G401 (cell line): ENCODE results near the gene TMBIM6. TPM values are rescaled to one million over a fixed set of nuclear protein-coding genes. Genes with fewer than 3 reads are reported as not detected.
"Not testable (repeated sequence)": the region's sequence is repeated elsewhere in the genome, so short reads cannot be mapped to it uniquely, and the experiment has no call there.

Experiments used
- DNase-seq: peaks from one replicate; pipeline ENCODE4 v3.0.0-alpha.2; 2015; ENCODE audit warnings: low spot score
- in situ Hi-C: cut with HindIII; loops from 2 replicates; pipeline ENCODE4 v1.10.0; 2016; ENCODE audit warnings: low sequenced_read_pairs, mixed read lengths
- total RNA-seq: library from RNA; depleted of rRNA; stranded (reverse); fragments of >200 nt; shearing (Covaris generic); gene quantifications from 2 replicates; pipeline ENCODE4 v1.2.3, GENCODE V29; 2014

The TMBIM6 gene
- total RNA-seq, 1 experiment from 2014 or later = 267 TPM

DNA sequence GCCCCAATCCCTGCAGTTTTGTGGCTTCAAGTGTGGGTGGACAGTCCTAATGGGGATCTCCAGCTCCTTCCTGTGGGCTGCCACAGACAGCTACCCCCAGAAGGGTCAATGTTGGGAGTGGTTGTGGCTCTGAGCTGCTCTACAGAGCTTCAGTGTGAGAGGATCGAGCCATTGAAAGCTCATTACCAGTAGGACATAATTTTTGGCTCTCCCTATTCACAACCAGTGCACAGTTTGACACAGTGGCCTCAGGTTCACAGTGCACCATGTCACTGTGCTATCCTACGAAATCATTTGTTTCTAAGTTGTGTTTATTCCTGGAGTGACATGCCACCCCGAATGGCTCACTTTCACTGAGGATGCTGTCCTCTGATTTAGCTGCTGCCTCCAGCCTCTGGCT, 22.8 kb downstream of the TMBIM6 start:
- in situ Hi-C loops = no loop called here
- DNase-seq = no peak

DNA sequence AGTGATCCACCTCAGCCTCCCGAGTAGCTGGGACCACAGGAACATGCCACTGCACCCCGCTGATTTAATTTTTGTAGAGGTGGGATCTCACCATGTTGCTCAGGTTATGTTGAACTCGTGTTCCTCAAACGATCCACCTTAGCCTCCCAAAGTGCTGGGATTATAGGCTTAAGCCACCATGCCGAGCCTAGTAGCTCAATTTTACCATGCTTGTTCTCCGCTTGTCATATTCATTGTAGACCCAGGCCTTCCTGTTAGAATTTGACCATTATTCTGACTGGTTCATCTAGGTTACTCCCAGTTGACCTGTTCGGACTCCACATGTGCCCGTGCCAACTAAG, 24.7 kb downstream of the TMBIM6 start:
- in situ Hi-C loops = no loop called here
- no peak for DNase-seq

DNA sequence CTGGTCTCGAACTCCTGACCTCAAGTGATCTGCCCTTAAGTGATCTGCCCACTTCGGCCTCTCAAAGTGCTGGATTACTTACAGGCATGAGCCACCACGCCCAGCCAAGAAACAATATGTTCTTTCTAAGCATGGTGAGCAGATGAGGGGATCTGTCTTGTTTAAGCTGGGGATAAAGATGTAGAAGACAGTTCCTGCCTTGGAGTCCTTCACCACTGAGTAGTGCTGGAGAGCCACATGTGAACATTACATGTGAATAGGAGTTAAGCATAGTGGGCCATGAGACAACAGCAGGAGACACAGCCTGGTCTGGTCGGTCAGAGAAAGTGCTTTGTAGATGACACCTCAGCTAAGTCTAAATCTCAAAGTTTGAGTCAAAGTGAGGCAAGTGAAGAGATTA, 26.0 kb downstream of the TMBIM6 start:
- in situ Hi-C loops = no loop called here
- no peak for DNase-seq

DNA sequence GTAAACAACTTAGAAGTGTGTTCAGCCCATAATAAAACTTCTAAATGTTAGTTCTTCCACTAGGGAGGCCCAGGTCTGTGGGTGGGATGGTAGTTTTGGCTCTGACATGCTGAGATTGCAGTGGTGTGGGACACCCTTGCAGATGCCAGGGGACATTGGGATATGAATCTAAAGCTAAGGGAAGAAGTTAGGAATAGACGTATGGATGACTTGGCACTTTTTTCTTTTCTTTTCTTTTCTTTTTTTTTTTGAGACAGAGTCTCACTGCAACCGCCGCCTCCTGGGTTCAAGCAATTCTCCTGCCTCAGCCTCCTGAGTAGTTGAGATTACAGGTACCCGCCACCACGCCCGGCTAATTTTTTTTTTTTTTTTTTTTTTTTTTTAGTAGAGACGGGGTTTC, 31.7 kb downstream of the TMBIM6 start:
- DNase-seq, in situ Hi-C loops: not testable (repeated sequence)

DNA sequence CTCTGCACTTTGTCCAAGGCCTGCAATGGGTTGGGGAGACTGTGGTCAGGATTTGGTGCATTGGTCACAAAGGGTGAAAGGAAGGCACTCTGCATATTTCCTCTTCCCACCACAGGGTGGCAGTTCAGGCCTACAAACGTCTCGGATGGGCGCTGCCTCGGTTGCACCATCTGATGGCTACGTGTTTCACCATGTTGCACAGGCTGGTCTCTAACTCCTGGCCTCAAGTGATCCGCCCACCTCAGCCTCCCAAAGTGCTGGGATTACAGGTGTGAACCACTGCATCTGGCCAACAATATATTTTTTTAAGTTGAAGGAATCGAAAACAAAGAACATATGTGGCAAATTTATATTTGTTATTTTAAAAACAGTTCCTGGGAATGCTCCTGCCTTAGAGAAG, 35.1 kb downstream of the TMBIM6 start:
- peak; percentile 61 for DNase-seq
- in situ Hi-C loops = no loop called here

DNA sequence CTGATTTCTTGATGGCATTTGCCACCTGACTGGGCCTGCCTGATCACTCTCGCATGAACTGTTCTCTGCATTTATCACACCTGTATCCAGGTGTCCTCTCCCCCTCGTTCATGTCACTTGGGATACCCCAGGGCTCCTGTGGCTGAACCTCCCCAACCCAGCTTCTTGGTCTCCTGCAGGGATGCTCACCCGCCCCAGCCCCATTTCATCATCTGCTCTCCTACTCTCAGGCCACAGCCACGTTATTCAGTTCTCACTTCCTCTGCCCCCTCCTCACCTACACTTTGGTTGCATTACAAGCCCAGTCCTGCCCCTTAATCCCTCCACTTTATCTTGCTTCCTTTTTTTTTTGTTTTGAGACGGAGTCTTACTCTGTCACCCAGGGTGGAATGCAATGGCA, 35.5 kb downstream of the TMBIM6 start:
- in situ Hi-C loops = no loop called here

DNA sequence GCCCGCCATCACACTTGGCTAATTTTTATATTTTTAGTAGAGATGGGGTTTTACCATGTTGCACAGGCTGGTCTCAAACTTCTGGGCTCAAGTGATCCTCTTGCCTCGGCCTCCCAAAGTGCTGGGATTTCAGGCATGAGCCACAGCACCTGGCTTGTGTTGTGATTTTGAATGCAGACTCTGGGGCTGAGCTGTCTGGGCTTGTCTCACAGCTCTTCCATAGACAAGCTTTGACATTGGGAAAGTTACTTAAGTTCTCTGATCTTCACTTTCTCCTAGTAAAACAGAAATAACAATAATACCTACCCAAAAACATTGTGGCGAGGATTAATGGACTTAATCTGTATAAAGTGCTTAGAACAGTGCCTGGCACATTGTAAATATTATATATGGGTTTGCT, 36.0 kb downstream of the TMBIM6 start:
- no peak for DNase-seq
- in situ Hi-C loops = no loop called here

More for the DNA sequence above, 35.5 kb downstream of the TMBIM6 start:
- no peak for DNase-seq

DNA sequence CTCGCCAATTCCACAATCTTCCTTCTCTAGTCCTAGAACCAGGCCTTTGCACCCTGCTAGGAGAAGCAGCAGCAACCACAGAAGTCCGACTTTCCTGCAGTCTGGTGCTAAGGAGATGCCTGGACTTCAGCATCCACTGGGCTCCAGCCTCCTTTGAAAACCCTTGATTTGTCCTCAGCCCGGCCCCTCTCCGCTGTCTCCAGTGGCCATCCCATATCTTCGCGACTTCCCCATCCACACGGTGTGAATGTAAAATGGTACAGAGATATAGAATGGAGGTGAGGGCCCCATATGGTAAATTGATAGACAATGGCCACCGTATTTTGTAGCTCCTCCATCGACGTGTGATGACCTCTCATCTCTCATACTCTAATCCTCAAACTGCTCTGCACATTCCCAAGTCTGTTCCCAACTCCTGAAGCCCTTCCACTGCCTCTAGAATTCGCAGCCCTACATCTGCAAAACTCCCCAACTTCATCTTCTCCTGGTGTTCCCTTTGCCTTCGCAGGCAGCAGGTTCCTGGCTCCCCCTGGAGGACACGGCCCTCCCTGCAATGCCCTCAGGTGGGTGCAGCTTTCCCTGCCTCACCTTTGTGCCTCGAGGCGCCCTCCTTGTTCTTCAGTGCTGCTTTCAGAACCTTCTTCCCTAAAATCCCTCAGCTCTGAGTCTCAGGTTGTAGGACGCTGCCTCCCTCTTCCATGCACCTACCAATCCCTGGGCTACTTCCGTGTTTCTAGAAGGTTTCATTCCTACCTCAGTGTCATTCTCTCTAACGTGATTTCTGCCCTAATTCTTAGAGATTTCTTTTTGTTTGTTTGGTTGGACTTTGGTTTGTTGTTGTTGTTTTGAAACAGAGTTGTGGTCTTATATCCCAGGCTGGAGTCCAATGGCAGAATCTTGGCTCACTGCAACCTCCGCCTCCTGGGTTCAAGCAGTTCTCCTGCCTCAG, 36.7 kb downstream of the TMBIM6 start:
- peak; percentile 34 for DNase-seq
- in situ Hi-C loops = no loop called here

DNA sequence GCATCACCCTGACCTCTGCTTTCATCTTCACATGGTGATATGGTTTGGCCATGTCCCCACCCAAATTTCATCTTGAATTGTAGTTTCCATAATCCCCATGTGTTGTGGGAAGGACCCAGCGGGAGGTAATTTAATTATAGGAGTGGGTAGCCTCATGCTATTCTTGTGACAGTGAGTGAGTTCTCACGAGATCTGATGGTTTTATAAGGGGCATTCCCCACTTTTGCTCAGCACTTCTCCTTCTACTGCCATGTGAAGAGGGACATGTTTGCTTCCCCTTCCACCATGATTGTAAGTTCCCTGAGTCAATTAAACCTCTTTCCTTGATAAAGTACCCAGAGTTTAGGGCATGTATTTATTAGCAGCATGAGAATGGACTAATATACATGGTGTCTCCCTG, 38.2 kb downstream of the TMBIM6 start:
- in situ Hi-C loops = no loop called here
- DNase-seq = no peak

DNA sequence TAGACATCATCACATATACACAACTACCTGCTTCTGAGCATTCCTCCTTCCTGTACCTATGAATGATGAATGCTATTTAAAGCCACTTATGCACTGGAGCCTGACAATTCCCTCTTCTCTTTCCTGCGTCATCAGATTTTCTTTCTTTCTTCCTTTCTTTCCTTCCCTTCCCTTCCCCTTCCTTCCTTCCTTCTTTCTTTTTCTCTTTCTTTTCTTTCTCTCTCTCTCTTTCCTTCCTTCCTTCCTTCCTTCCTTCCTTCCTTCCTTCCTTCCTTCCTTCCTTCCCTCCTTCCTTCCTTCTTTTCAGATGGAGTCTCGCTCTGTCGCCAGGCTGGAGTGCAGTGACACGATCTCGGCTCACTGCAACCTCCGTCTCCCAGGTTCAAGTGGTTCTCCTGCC, 39.6 kb downstream of the TMBIM6 start:
- in situ Hi-C loops, DNase-seq: not testable (repeated sequence)

DNA sequence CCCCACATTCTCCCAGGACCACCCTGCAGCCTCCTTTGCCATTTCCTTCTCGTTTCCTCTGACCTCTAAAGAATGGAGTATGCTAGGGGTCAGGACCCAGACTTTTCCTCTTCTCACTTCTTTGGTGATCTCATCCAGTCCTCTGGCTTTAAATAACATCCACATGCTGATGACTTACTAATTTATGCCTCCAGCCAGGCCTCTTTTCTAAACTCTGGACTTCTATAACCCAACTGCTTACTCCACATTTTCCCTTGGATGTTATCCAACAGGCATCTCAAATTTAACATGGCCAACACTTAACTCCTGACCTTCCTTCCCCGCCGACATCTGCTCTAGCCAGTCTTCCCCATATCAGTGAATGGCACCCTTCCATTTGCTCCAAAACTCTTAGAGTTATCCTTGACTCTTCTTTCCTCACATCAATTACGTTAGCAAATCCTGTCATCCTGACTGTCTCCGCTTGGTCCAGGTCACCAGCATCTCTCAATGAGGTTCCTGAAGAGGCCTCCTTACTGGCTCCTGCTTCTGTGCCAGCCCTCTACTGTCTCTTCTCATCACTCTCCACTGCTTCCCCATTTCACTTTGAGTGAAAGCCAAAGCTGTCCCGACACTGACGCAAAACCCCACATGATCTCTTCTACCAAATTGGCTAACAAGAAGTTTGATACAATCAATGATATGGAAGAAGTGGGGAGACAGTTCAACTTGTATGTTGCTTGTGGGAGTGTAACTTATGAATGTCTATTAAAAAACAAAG, 42.7 kb downstream of the TMBIM6 start:
- in situ Hi-C loops = no loop called here
- no peak for DNase-seq

DNA sequence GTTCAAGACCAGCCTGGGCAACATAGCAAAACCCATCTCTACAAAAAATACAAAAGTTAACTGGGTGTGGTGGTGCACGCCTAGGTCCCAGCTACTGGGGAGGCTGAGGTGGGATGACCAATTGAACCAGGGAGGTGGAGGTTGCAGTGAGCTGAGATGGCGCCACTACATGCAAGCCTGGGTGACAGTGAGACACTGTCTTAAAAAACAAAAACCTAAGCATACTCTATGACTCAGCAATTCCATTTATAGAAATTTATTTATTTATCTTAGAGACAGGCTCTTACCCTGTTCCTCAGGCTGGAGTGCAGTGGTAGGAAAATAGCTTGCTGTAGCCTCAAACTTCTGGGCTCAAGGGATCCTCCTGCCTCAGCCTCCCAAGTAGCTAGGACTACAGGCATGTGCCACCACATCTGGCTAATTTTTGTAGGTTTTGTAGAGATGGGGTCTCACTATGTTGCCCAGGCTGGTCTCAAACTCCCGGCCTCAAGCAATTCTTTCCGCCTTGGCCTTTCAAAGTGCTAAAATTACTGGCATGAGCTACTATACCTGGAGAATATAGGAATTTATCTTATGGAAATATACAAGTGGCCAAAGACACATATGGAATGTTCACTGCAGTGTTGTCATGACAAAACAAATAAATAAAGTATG, 43.5 kb downstream of the TMBIM6 start:
- in situ Hi-C loops = no loop called here
- no peak for DNase-seq

DNA sequence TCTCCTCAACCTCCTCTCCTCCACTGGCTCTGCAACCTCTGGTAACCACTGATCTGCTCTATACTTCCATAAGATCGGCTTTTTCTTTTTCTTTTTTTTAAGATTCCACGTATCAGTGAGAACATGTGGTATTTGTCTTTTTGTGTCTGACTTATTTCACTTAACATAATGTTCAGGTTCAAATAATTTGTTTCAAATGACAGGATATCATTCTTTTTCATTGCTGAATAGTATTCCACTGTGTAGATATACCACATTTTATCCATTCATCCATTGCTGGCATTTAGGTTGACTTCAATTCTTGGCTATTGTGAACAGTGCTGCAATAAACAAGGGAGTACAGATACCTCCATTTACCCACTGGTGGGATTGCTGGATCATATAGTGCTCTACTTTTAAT, 46.3 kb downstream of the TMBIM6 start:
- in situ Hi-C loops = no loop called here
- DNase-seq = no peak

DNA sequence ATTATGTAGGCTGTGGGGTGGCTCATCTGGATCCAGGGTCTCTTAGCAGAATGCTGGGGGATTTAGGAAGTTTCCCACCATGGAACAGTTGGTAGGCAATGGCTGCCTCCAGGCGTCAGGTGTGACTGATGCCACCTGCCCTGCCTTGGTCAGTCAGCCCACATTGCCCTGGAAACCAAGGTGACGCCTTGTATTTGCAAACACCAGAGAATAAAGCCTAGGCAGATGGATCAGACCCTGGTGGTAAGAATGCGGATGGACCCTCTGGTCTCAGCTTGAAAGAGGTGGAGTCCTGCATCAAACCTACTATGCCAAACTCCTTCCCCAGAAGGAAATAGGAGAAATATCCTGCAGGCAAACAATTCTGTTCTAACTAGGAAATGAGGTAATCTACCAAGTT, 48.6 kb downstream of the TMBIM6 start:
- no peak for DNase-seq
- in situ Hi-C loops = no loop called here

DNA sequence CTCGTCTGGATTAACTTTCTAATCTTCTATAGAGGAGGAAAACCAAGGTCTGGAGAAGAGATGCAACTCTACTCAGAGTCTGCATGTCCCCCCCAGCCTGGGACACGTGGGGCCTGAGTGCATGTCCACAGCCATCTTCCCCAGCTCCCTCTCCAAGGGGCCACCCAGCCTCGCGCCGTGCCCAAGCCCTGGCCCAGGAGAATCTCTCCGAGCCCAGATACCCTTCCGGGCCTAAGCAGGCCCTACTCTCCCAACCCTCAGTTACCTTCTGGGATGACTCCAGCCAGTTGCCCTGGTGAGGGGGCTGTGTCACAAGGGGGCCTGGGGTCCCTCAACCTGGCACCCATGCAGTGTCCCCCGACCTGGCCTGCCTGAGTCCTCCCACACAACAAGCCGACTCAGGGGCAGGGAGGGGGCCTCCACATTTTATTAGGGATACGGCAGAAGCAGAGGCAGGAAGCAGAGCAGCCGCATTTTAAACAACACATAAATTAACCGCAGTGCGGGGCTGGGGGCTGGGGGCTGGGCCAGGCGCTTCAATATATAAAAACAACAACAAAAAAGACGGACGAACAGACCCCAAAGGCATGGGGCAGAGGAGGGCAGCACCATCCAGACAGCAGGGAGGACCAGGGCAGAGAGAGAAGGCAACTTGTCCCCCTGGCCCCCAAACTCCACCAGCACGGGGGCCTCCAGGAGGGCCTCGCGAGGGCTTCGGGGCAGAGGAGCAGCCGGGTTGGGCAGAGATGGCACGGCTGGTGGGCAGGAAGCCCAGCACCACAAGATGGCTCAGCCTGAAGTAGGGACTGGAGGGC, 49.6 kb downstream of the TMBIM6 start:
- in situ Hi-C loops = no loop called here
- no peak for DNase-seq

DNA sequence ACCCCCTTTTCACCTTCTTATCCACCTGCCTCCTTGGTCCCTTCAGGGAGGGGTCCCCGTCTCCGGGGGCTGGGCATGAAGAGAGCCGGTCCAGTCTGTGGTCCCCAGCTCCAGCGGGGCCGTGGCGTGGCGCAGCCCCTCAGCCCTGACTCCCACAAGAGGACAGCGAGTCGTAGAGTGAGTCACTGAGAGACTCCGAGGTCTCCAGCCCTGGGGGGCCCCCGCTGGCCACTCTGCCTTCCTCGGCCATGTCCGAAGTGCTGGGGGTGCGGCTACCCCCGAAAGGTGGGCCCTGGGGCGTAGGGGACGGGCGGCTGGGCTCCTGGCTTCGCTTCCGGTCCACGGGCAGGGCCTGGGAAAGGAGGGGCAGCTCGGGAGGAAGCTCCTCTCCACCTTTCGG, 50.3 kb downstream of the TMBIM6 start:
- DNase-seq = no peak
- in situ Hi-C loops = no loop called here

DNA sequence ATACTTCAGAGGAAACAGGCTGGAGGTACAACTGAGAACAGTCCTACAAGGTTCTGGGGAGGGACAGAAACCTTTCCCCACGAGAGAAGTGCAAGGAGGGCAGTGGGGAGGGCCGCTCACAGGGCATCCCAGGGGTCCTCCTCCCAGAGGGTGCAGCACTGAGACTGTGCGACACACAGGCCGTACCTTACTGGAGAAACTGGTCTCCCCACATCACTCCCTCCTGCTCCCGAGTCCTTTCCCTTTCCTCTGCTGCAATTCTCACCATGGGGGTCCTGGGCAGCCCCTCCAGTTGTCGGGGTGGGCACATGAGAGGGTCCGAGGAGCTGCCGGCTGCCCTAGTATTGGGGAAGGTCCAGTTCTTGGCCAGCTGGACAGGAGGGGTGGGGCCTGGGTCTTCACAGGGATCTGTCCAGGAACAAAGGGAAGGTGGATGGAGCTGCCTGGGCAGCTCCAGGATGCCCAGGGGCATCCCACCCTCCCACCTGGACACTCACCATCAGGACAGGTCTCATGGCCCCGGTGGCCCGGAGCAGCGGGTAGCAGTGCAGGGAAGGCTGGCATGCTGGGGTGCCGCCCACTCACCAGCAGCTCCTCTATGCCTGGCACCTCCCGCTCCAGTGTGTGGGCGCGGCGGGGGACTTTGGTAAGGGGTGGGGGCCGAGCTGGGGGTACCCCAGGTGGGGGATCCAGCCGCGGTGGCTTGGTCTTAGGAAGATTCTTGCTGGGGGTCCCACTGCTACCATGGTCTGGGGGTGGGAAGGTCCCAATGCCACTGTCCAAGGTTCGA, 51.0 kb downstream of the TMBIM6 start:
- no peak for DNase-seq
- in situ Hi-C loops = no loop called here

DNA sequence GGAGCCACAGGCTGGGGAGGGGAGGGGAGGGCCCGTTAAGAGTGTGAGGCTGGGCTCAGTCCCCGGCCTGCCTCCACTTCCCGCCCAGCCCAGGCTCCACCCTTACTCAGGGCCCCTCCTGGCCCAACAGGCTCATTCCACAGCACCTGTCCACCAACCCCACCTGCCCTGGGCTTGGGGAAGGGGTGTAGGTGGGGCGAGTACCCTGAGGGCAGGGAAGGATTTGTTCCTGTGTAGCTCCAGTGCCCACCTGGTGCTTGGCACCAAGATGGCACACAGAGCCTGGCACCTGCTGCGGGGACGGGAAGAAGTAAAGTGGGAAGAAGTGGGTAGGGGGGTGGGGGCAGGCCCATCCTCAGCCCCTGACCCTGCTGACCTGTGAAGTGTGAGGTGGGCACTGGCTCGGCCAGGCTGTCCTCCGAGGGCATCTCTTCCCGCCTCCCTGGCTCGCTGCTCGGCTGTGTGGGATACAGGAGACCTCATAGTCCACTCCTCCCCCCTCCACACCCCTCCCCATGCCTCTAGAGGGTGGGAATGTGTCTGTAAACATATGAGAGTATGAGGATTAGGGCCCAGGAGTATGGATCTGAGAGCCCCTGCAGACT, 51.7 kb downstream of the TMBIM6 start:
- in situ Hi-C loops = no loop called here

More for the DNA sequence above, 51.7 kb downstream of the TMBIM6 start:
- no peak for DNase-seq
